Activated CD8-positive, alpha-beta memory T cell treated with anti-CD3 and anti-CD28 coated beads for 4 hours (primary cell): ENCODE data around the gene RAD51B.
A peak's percentile ranks its signal among the peaks of the same experiment; 100 is the strongest.
"Not testable (repeated sequence)": the region's sequence is repeated elsewhere in the genome, so short reads cannot be mapped to it uniquely, and the experiment has no call there.

Source experiments
- DNase-seq, 2 donors: peaks; one replicate each; pipeline ENCODE4 v3.0.0-alpha.2; 2020; ENCODE audit warnings: low read depth in 2 of 2

RAD51B gene

GRCh38 chr14:68208626-68209317 lies 389.2 kb downstream of the RAD51B start:
- DNase-seq, result no peak

GRCh38 chr14:68210729-68211299 lies 391.2 kb downstream of the RAD51B start:
- peak; percentile 12 to 33 for DNase-seq

GRCh38 chr14:68211421-68211820 lies 391.8 kb downstream of the RAD51B start:
- no peak for DNase-seq

GRCh38 chr14:68211886-68212285 lies 392.3 kb downstream of the RAD51B start:
- no peak for DNase-seq

GRCh38 chr14:68212361-68212760 lies 392.8 kb downstream of the RAD51B start:
- DNase-seq, result no peak

DNA sequence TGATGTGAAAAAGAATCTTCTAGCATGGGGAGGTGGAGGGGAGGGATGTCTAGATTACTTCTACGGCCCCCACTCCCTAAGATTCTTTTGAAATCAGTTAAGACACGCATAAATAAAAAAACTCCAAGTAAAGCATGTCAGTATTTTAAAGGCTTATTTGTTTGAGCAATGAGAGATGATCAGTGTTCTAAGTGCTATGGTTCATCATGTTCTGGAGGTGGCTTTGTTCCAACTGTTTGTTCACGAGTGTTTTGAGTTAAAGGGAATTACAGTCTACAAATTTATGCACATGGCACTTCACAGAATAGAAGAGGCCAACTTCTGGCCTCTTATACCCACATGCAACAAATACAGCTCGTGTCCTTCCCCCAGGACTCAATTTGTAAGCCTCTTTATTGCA lies 394.9 kb downstream of the RAD51B start:
- no peak for DNase-seq

GRCh38 chr14:68215629-68216028 lies 396.1 kb downstream of the RAD51B start:
- no peak for DNase-seq

GRCh38 chr14:68216079-68216478 lies 396.5 kb downstream of the RAD51B start:
- no peak for DNase-seq

GRCh38 chr14:68216957-68217356 lies 397.4 kb downstream of the RAD51B start:
- DNase-seq, result no peak

- no peak for DNase-seq
Observed at GRCh38 chr14:68217791-68218340, 398.3 kb downstream of the RAD51B start.

DNA sequence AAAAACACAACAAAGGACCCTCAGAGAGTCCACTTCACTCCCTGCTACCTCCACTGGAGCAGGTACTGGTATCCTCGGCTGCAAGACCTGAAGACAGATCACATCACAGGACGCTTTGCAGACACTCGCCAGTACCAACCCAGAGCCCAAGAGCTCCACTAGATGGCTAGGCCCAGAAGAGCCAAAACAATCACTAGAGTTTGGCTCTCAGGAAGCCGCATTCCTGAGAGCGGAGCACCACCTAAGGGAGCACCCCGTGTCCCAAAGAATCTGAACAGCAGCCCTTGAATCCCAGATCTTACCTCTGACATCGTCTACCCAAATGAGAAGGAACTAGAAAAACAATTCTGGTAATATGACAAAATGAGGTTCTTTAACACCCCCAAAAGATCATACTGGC lies 399.8 kb downstream of the RAD51B start:
- no peak for DNase-seq

GRCh38 chr14:68221046-68221445 lies 401.5 kb downstream of the RAD51B start:
- not testable (repeated sequence) for DNase-seq

DNA sequence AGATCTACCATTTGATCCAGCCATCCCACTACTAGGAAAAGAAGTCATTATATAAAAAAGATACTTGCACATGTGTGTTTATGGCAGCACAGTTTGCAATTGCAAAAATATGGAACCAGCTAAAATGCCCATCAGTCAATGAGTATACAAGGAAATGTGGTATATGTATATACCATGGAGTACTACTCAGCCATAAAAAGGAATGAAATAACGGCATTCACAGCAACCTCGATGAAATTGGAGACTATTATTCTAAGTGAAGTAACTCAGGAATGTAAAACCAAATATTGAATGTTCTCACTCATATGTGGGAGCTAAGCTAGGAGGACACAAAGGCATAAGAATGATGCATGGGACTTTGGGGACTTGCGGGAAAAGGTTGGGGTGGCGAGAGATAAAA lies 402.6 kb downstream of the RAD51B start:
- no peak for DNase-seq

GRCh38 chr14:68222726-68223125 lies 403.1 kb downstream of the RAD51B start:
- no peak for DNase-seq

DNA sequence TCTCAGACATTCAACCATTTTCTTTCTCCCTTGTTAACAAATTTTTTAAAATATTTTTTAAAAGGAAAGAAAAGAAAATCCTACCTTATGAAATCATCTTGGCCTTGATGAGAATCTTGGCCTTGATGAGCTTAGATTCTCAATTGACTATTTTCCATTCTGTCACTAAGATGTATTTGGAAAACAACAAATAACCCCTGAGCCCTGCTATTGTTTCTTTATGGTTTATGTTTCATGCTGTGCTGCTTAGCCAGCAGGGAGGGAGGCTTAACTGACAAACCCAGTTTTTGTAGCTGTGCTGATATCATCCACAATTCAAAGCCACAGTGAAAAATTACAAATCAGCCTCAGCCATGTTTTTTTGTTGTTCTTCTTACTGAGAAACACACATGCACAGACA lies 404.1 kb downstream of the RAD51B start:
- no peak for DNase-seq

GRCh38 chr14:68225321-68225720 lies 405.7 kb downstream of the RAD51B start:
- DNase-seq, result no peak

- DNase-seq, result no peak
Observed at GRCh38 chr14:68226523-68226922, 406.9 kb downstream of the RAD51B start.

DNA sequence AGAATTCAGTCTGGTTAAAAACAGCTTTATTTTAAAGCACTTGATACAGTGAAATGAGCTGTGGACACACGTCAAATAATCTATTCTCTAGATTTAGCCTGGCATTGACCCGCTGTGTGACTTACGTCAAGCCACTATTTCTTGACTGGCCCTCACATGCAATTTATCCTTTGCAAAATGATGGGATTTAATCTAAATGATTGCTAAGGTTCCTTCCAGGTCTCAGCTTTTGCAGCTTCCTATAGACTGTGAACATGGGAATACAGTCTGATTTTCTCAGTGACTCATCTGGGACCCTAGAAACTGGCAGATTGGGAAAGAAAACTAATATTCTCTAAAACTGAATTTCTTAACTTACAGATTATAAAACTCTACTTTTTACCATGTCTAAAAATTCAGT lies 409.1 kb downstream of the RAD51B start:
- no peak for DNase-seq

GRCh38 chr14:68229423-68230100 lies 410.0 kb downstream of the RAD51B start:
- no peak for DNase-seq

DNA sequence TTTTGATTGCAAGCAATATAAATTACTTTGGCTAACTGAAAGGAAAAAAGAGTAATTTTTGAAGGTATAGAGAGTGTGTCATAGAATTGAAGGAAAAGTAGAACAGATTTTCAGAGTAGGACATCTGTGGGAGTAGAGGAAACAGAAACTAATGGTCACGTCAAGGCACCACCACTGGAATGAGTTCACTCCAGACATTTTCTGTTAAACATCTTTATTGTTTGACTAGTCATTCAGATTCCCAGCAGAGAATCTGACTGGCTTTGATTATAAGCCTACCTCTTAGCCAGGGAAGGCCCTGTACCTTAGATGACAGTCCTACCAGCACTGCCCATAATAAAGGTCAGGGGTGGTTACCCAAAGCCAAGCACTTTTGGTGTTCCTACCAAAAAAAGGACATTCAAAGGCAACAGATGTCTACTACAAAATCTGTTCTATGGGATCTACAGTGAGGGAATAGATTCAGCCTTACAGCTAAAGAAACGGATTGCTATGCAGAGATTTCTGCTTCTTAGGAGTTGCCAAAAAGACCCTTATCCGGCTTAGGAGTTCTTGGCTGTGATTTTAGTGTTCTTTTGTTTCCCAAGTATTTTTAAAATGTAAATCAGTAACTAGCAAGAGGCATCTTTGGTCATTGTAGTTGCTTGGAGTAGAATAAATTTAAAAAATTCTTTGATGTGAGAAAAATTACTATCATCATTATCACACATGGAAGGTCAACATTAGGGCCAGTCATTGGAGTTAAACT lies 410.8 kb downstream of the RAD51B start:
- DNase-seq, result no peak

- no peak for DNase-seq
Observed at GRCh38 chr14:68230950-68231717, 411.6 kb downstream of the RAD51B start.
